Keratinocyte (primary cell): ENCODE results near the gene JMJD1C.

Experiments
- EZH2 ChIP-seq: IDR thresholded peaks from one replicate; pipeline ENCODE4 v1.6.1; 2012; ENCODE audit warnings: inconsistent platforms, mild to moderate bottlenecking, low read length, moderate library complexity
- TF ChIP-seq, protein P1 (sequence below), 3 experiments: IDR thresholded peaks in 1 of 3; conservative IDR thresholded peaks in 1 of 3; optimal IDR thresholded peaks in 1 of 3; 2 replicates in 2 of 3; 3 replicates in 1 of 3; pipeline versions ENCODE3 to v1.5.1; 2011; ENCODE audit warnings: low read length in 3 of 3, mild to moderate bottlenecking in 3 of 3, moderate library complexity in 2 of 3, control low read depth in 1 of 3, inconsistent platforms in 1 of 3; ENCODE audit not compliant: insufficient read depth in 2 of 3; ENCODE audit errors: extremely low read depth in 1 of 3

- TF ChIP-seq, protein P1, sequence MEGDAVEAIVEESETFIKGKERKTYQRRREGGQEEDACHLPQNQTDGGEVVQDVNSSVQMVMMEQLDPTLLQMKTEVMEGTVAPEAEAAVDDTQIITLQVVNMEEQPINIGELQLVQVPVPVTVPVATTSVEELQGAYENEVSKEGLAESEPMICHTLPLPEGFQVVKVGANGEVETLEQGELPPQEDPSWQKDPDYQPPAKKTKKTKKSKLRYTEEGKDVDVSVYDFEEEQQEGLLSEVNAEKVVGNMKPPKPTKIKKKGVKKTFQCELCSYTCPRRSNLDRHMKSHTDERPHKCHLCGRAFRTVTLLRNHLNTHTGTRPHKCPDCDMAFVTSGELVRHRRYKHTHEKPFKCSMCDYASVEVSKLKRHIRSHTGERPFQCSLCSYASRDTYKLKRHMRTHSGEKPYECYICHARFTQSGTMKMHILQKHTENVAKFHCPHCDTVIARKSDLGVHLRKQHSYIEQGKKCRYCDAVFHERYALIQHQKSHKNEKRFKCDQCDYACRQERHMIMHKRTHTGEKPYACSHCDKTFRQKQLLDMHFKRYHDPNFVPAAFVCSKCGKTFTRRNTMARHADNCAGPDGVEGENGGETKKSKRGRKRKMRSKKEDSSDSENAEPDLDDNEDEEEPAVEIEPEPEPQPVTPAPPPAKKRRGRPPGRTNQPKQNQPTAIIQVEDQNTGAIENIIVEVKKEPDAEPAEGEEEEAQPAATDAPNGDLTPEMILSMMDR (optimal IDR thresholded peaks at IDR 0.05 in 1 of 3, IDR thresholded peaks at IDR 0.05 in 1 of 3, conservative IDR thresholded peaks at IDR 0.05 in 1 of 3; ENCODE audit: extremely low read depth in 1 of 3, insufficient read depth in 2 of 3, low read length in 3 of 3) = no peak
- TF ChIP-seq EZH2 = no peak
Observed at GRCh38 chr10:63505562-63505961, 39.8 kb upstream of the JMJD1C start.
